Stomach (tissue), 9 donors: Measurements from ENCODE around the gene SNAPC2. TPM values are rescaled to one million over a fixed set of nuclear protein-coding genes. Genes with fewer than 3 reads are reported as not detected.
A peak's percentile ranks its signal among the peaks of the same experiment; 100 is the strongest.

Experiments
- DNase-seq, 2 donors: peaks; one replicate each; pipeline versions ENCODE4 v3.0.0 to v3.0.0-alpha.2; 2013 to 2019
- H3K27ac ChIP-seq, 5 donors: fragments of 200-600 bp in 4 of 5; sonication (generic) in 4 of 5; one replicate each; pipeline ENCODE4 v1.5.1; 2013 to 2019; ENCODE audit warnings: mild to moderate bottlenecking in 1 of 5, moderate library complexity in 1 of 5
- H3K27me3 ChIP-seq, 3 donors: fragments of 200-600 bp; sonication (generic); one replicate each; pipeline ENCODE4 v1.5.1; 2017 to 2019; ENCODE audit warnings: mixed run types in 1 of 3
- H3K36me3 ChIP-seq, 4 donors: fragments of 200-600 bp; sonication (generic); 1 replicate in 3 of 4; 2 replicates in 1 of 4; pipeline ENCODE4 v1.5.1; 2016 to 2019
- H3K4me1 ChIP-seq, 4 donors: fragments of 200-600 bp; sonication (generic); one replicate each; pipeline ENCODE4 v1.5.1; 2016 to 2019
- H3K4me3 ChIP-seq, 4 donors: fragments of 200-600 bp; sonication (generic) in 3 of 4; one replicate each; pipeline ENCODE4 v1.5.1; 2016 to 2019; ENCODE audit warnings: mild to moderate bottlenecking in 1 of 4
- H3K9me3 ChIP-seq, 4 donors: fragments of 200-600 bp; sonication (generic); one replicate each; pipeline ENCODE4 v1.5.1; 2016 to 2019
- EP300 ChIP-seq: sonication (generic); formaldehyde crosslinking; IDR thresholded peaks from one replicate; pipeline ENCODE4 v1.6.1; 2017; ENCODE audit warnings: antibody characterized with exemption
- POLR2A ChIP-seq, 4 donors: fragments of 450-650 bp; IDR thresholded peaks; one replicate each; pipeline ENCODE4 v1.6.1; 2016; ENCODE audit warnings: antibody characterized with exemption in 4 of 4, control low read depth in 2 of 4, mild to moderate bottlenecking in 1 of 4, moderate library complexity in 1 of 4
- POLR2AphosphoS5 ChIP-seq, 3 donors: sonication (generic); formaldehyde crosslinking; IDR thresholded peaks; one replicate each; pipeline ENCODE4 v1.6.1; 2016; ENCODE audit warnings: antibody characterized with exemption in 3 of 3
- WGBS, 5 donors: extraction: QIAGEN DNeasy Blood & Tissue Kit in 3 of 5; methylation state at CpG; one replicate each; pipeline versions ENCODE4 v1.1.5 to v1.1.7; 2013 to 2018; 5-methylcytosine and 5-hydroxymethylcytosine counted together
- intact Hi-C: fragments of 100-400 bp; cut with DNase I; formaldehyde crosslinking; loops from one replicate; pipeline ENCODE4 v1.15.1; 2023; ENCODE audit warnings: low total_unique reads
- polyA plus RNA-seq, 3 donors: library from polyadenylated mRNA; stranded (reverse); fragments of 200-250 nt; gene quantifications; one replicate each; pipeline ENCODE4 v1.2.3, GENCODE V29; 2013
- total RNA-seq, 5 donors: library from RNA; depleted of rRNA; stranded (reverse); fragments of >200 nt; gene quantifications; one replicate each; pipeline versions ENCODE4 v1.1.0 to v1.2.3, GENCODE V29; 2014 to 2016
- TF ChIP-seq, protein P1 (sequence below), 7 experiments: fragments of 450-650 bp in 4 of 7; fragments of 200-600 bp in 3 of 7; sonication (generic) in 3 of 7; IDR thresholded peaks; one replicate each; pipeline ENCODE4 v1.5.1; 2016 to 2019; ENCODE audit warnings: antibody characterized with exemption in 7 of 7, control low read depth in 2 of 7, mild to moderate bottlenecking in 1 of 7
- donor health status: healthy with polysubstance abuse.
- donor health status: Bipolar disorder and iron deficiency.
- donor health status: healthy.

The SNAPC2 gene
- total and polyA plus RNA-seq, 8 donors: 2.3 to 22.8 (median 14.9) TPM

DNA sequence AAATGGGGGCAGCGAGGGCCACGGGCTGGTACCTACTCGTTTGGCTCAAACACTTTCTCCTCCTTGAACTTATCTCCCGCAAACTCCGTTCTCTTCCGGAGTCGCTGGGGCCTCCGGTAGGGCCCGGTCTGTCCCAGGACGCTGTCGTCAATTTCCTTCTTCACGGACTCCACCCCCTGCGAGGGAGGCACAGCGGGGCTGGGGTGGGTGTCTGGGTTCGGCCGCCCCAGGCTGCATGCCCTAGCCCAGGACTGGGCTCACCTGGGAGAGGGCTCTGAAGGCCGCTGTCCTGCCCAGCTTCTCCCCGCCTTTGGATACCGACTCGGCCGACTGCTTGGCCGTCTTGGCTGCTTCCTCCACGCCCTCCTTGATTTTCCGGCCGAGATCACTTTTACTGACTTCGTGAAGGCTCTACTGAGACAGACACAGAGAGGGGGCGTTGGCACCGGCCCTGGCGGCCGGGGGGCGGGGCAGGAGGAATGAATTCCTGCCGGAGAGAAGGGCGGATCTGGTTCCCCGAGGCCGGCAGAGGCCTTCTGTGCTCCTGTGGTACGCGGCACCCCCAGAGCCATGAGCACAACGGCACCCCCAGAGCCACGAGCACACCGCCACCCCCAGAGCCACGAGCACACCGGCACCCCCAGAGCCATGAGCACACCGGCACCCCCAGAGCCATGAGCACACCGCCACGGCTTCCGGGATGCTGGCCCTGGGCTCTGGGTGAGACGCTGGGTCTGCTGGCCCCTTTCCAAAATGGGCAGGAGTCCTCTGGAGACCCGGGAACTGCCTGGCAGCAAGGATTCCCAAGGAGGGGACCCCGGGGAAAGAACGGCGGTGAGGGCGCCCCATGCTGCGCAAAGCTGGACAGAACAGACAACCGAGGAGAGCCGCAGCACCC, 13.9 kb downstream of the SNAPC2 start:
- H3K9me3 ChIP-seq: no peaks in the 10 kb centered on the region
- intact Hi-C loops: no loop called here
- peaks cover 80 to 94% (median 93%) of the 10 kb centered on the region in 4 donors for H3K36me3 ChIP-seq
- H3K27me3 ChIP-seq: no peaks in the 10 kb centered on the region
- TF ChIP-seq POLR2A (IDR thresholded peaks at IDR 0.05) (no peak), EP300 (no peak)
- peak in 1 of 2 donors; percentile 5 for DNase-seq
- H3K4me3 ChIP-seq: no peak overlapping the region
- peaks cover 0 to 32% (median 15%) of the 10 kb centered on the region in 4 donors for H3K4me1 ChIP-seq
- 83 to 93% (median 91%) methylated on average over 44 to 55 of the region's 55 CpGs for WGBS, 5 donors
- no peak overlapping the region for H3K27ac ChIP-seq

DNA sequence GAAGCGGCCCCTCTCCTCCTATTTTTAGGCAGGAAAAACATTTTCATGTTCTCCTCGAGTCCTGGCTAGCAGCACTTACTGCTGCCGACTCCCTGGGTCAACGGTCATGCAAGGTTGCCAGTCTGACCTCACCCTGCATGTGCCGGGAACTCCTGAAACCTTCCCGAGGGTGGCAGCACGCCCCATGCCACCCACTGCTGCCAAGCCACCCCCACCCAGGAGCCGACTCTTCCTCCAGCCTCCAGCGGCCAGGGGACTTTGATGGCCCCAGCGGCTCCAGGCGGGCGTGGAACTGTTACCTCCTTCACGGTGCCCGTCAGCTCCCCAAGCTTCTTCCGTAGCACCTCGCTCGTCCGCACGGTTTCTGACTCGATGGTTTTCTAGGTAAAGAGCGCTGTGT, 14.6 kb downstream of the SNAPC2 start:
- no peaks in the 10 kb centered on the region for H3K27me3 ChIP-seq
- H3K27ac ChIP-seq: no peak overlapping the region
- peaks cover 80 to 100% (median 100%) of the 10 kb centered on the region in 4 donors for H3K36me3 ChIP-seq
- no peak for DNase-seq
- TF ChIP-seq POLR2A (IDR thresholded peaks at IDR 0.05) (no peak), EP300 (no peak), POLR2AphosphoS5 (IDR thresholded peaks at IDR 0.05) (no peak)
- TF ChIP-seq, protein P1, sequence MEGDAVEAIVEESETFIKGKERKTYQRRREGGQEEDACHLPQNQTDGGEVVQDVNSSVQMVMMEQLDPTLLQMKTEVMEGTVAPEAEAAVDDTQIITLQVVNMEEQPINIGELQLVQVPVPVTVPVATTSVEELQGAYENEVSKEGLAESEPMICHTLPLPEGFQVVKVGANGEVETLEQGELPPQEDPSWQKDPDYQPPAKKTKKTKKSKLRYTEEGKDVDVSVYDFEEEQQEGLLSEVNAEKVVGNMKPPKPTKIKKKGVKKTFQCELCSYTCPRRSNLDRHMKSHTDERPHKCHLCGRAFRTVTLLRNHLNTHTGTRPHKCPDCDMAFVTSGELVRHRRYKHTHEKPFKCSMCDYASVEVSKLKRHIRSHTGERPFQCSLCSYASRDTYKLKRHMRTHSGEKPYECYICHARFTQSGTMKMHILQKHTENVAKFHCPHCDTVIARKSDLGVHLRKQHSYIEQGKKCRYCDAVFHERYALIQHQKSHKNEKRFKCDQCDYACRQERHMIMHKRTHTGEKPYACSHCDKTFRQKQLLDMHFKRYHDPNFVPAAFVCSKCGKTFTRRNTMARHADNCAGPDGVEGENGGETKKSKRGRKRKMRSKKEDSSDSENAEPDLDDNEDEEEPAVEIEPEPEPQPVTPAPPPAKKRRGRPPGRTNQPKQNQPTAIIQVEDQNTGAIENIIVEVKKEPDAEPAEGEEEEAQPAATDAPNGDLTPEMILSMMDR (IDR thresholded peaks at IDR 0.05): no peak
- H3K4me3 ChIP-seq: no peak overlapping the region
- intact Hi-C loops: no loop called here
- H3K4me1 ChIP-seq: peaks cover 0 to 32% (median 11%) of the 10 kb centered on the region in 4 donors
- 89 to 91% (median 90%) methylated on average over 21 of the region's 21 CpGs for WGBS, 5 donors
- H3K9me3 ChIP-seq: no peaks in the 10 kb centered on the region

DNA sequence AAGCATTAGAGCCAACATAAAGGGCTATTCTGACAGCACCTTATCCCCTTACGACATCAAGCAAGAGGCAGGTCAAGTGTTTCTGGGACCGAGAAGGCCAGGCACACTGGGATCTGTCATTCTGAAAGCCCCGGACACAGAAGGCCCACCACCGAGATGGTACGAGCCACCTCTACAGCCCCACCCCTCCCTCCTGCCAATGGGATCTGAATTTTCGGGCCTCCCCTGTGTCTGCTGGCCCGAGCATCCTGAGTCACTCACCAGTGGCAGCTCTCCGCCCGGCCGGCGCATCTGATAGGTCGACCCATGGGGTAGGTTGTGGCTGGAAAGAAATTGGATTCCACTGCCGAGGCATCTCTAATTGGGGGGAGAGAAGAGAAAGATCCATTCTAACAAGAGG, 20.7 kb downstream of the SNAPC2 start:
- TF ChIP-seq, protein P1 (IDR thresholded peaks at IDR 0.05): no peak
- TF ChIP-seq EP300: no peak
- no peak for TF ChIP-seq POLR2A (IDR thresholded peaks at IDR 0.05)
- TF ChIP-seq POLR2AphosphoS5 (IDR thresholded peaks at IDR 0.05): no peak
- peaks cover 34 to 56% (median 54%) of the 10 kb centered on the region in 4 donors for H3K36me3 ChIP-seq
- DNase-seq: no peak
- H3K27me3 ChIP-seq: no peaks in the 10 kb centered on the region
- H3K4me1 ChIP-seq: peaks cover 15 to 45% (median 35%) of the 10 kb centered on the region in 4 donors
- H3K4me3 ChIP-seq: no peak overlapping the region
- H3K9me3 ChIP-seq: no peaks in the 10 kb centered on the region
- WGBS, 5 donors: 90 to 93% (median 93%) methylated on average over 13 of the region's 13 CpGs
- H3K27ac ChIP-seq: no peak overlapping the region
- intact Hi-C loops: no loop called here

DNA sequence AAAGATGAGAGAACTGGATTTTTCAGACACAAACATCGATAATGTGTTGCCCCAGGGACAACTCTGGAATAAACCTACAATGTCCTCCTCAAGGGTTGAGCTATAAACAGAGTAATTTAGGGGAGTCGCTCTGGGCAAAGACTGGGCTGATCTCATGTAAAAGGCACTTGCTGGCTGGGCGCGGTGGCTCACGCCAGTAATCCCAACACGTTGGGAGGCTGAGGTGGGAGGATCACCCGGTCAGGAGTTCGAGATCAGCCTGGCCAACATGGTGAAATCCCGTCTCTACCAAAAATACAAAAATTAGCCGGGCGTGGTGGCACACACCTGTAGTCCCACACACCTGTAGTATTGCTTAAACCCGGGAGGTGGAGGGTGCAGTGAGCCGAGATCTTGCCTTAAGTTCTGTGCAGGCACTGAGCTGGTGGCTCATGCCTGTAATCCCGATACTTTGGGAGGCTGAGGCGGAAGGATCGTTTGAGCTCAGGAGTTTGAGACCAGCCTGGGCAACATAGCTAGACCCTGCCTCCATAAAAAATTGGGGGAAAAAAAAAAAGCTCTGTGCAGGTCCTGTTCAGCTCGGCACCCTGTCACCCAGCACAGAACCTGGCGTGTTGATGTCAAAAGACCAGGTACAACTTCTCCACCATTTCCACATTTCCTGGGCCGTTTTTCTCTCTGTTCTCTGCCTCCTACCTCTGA, 21.9 kb downstream of the SNAPC2 start:
- 85 to 91% (median 88%) methylated on average over 14 to 19 of the region's 19 CpGs for WGBS, 5 donors
- peak overlapping the region; percentile 70 to 94 (median 81) for H3K4me3 ChIP-seq
- peak overlapping the region in 1 of 5 donors; percentile 99 for H3K27ac ChIP-seq
- no peak for DNase-seq
- no peaks in the 10 kb centered on the region for H3K27me3 ChIP-seq
- H3K4me1 ChIP-seq: peaks cover 15 to 45% (median 35%) of the 10 kb centered on the region in 4 donors
- H3K9me3 ChIP-seq: no peaks in the 10 kb centered on the region
- intact Hi-C loops: no loop called here
- peaks cover 23 to 44% (median 42%) of the 10 kb centered on the region in 4 donors for H3K36me3 ChIP-seq
- no peak for TF ChIP-seq POLR2A (IDR thresholded peaks at IDR 0.05)
- TF ChIP-seq, protein P1 (IDR thresholded peaks at IDR 0.05): no peak
- TF ChIP-seq POLR2AphosphoS5 (IDR thresholded peaks at IDR 0.05): no peak
- no peak for TF ChIP-seq EP300
